DMS79 (cell line): Measurements from ENCODE around the gene BHLHA9.
"Not testable (repeated sequence)": the region's sequence is repeated elsewhere in the genome, so short reads cannot be mapped to it uniquely, and the experiment has no call there.

Experiments used
- DNase-seq: peaks from one replicate; lab custom pipeline; 2025; lab: John Stamatoyannopoulos, UW

The BHLHA9 gene

GRCh38 chr17:1301546-1301945 is 31.3 kb downstream of the BHLHA9 start:
- DNase-seq = no peak

- no peak for DNase-seq
Measured at GRCh38 chr17:1302761-1303160, 32.5 kb downstream of the BHLHA9 start.

- no peak for DNase-seq
Measured at GRCh38 chr17:1304522-1304921, 34.3 kb downstream of the BHLHA9 start.

GRCh38 chr17:1304962-1305563 is 34.8 kb downstream of the BHLHA9 start:
- DNase-seq = no peak

- not testable (repeated sequence) for DNase-seq
Measured at GRCh38 chr17:1307829-1308228, 37.6 kb downstream of the BHLHA9 start.

GRCh38 chr17:1312261-1312870 is 42.1 kb downstream of the BHLHA9 start:
- no peak for DNase-seq

- no peak for DNase-seq
Measured at GRCh38 chr17:1313270-1314005, 43.2 kb downstream of the BHLHA9 start.

- DNase-seq = no peak
Measured at GRCh38 chr17:1315409-1315808, 45.2 kb downstream of the BHLHA9 start.

GRCh38 chr17:1315891-1316403 is 45.7 kb downstream of the BHLHA9 start:
- DNase-seq = no peak
